ENCODE measurements around the gene ITGAL. TPM values are rescaled to one million over a fixed set of nuclear protein-coding genes. Genes with fewer than 3 reads are reported as not detected.

Gene ITGAL
- total and polyA plus RNA-seq, 2 of the 8 experiments (the other 6 are each of a cell fraction or from before 2014, with no cell fraction given), result not detected

DNA sequence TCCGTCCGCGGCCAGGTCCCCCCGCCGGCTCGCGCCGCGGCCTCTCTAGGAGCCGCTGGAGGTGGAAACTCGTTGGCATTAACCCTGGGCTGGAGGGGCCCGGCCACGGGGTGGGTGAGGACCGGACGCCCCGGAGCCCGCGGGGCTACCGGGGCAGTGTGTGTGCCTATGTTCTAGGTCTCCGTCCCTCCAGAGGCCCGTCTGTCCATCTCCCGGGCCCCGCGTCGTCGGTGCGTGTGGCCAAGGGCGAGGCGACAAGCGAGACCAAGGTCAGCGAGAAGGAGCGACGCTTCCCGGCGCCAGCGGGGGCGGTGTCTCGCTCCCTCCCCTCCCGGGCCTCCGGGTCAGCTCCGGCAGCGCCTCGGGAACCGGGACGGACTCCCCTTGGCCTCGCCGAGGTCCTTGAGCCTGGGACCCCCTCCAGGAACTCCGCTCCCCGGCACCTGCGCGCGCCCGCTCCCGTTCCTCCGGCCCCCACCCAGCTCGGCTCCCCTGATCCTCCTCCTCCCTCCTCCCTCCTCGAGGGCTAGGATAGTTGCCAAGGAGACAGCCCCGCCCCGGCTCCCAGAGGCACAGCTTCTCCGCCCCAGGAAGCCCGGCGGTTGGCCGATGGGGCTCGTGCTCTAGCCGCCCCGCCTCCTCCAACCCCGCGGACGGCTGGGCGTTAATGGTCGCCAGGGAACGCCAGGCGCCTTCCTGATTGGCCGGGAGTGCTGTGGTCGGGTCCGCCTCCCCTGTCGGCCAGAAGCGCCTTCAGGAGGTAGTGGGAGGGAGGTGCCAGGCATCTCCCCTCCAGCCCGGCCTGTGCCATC, 54.5 kb downstream of the ITGAL start (continued):
- TF ChIP-seq POU5F1 (IDR thresholded peaks at IDR 0.05; ENCODE audit: low read depth, low read length) (no peak), SP2 (IDR thresholded peaks at IDR 0.05; ENCODE audit: low read length) (peak; percentile 91), RAD21 (IDR thresholded peaks at IDR 0.05 in 1 of 2, conservative IDR thresholded peaks at IDR 0.05 in 1 of 2; ENCODE audit: low read depth in 2 of 2, low read length in 2 of 2) (no peak; a peak in 1 of 4 replicates), CHD2 (IDR thresholded peaks at IDR 0.05; ENCODE audit: low read length) (peak; percentile 44; the same call in 1 of the 2 replicates), POLR2A (IDR thresholded peaks at IDR 0.05; ENCODE audit: control extremely low read depth in 1 of 2, low read depth in 2 of 2, low read length in 2 of 2) (peak in 1 of 2 experiments; percentile 81; a peak in 2 of 3 replicates), KDM5A (IDR thresholded peaks at IDR 0.05; ENCODE audit: low read length) (no peak), EGR1 (IDR thresholded peaks at IDR 0.05; ENCODE audit: borderline replicate concordance, low read depth, low read length) (peak; percentile 93), CTBP2 (IDR thresholded peaks at IDR 0.05; ENCODE audit: borderline replicate concordance, insufficient read depth, insufficient read length, low read length) (no peak), KDM4A (IDR thresholded peaks at IDR 0.05; ENCODE audit: low read depth, low read length, severe bottlenecking) (peak; percentile 73), MAFK (IDR thresholded peaks at IDR 0.05; ENCODE audit: low read depth, low read length) (no peak), TEAD4 (IDR thresholded peaks at IDR 0.05; ENCODE audit: low read depth, low read length) (no peak), TAF7 (optimal IDR thresholded peaks at IDR 0.05; ENCODE audit: borderline replicate concordance, low read depth, low read length) (peak; percentile 19)
- TF ChIP-seq, protein P1, sequence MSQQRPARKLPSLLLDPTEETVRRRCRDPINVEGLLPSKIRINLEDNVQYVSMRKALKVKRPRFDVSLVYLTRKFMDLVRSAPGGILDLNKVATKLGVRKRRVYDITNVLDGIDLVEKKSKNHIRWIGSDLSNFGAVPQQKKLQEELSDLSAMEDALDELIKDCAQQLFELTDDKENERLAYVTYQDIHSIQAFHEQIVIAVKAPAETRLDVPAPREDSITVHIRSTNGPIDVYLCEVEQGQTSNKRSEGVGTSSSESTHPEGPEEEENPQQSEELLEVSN (IDR thresholded peaks at IDR 0.05), result no peak
